PC-3 (cell line): ENCODE results near the gene TIMM44. TPM values are rescaled to one million over a fixed set of nuclear protein-coding genes. Genes with fewer than 3 reads are reported as not detected.
"Not testable (repeated sequence)": the region's sequence is repeated elsewhere in the genome, so short reads cannot be mapped to it uniquely, and the experiment has no call there.

Experiments
- ATAC-seq: fragments of 200-7000 bp; cut with Tn5 transposase; 2 replicates; pipeline ENCODE4 v1.9.1; 2020; ENCODE audit warnings: mild to moderate bottlenecking, moderate library complexity
- BruUV-seq: library from RNA; stranded (reverse); fragments of 400-500 nt; replicated peaks from 2 replicates; lab custom pipeline; 2021; lab: Mats Ljungman, UMichigan
- CTCF ChIA-PET: fragments of 300-600 bp; sonication (Branson Sonifier 250); formaldehyde crosslinking; loops from one replicate; lab custom pipeline; 2022; ENCODE audit warnings: antibody characterized with exemption; lab: Charles Lee
- POLR2A ChIA-PET: fragments of 300-600 bp; sonication (Branson Sonifier 250); formaldehyde crosslinking; loops from one replicate; lab custom pipeline; 2022; ENCODE audit warnings: antibody characterized with exemption; ENCODE audit not compliant: unreplicated experiment; lab: Charles Lee
- DNase-seq: peaks from one replicate; pipeline ENCODE4 v3.0.0-alpha.2; 2015
- H2AFZ ChIP-seq: fragments of 300-600 bp; sonication (generic); 2 replicates; pipeline ENCODE4 v1.6.0; 2016; ENCODE audit warnings: antibody characterized with exemption, low read length
- H3F3A ChIP-seq: fragments of 300-600 bp; sonication (generic); one replicate; pipeline ENCODE4 v1.6.0; 2017; ENCODE audit warnings: antibody characterized with exemption, low read length, control low read depth, mild to moderate bottlenecking; ENCODE audit not compliant: unreplicated experiment
- H3K27ac ChIP-seq: fragments of 300-600 bp; sonication (generic); 2 replicates; pipeline ENCODE4 v1.5.1; 2016; ENCODE audit warnings: mild to moderate bottlenecking, low read length
- H3K27me3 ChIP-seq: fragments of 300-600 bp; sonication (generic); 2 replicates; pipeline ENCODE4 v1.6.1; 2016; ENCODE audit warnings: low read length, mixed read lengths
- H3K36me3 ChIP-seq: fragments of 300-600 bp; sonication (generic); 2 replicates; pipeline ENCODE4 v1.6.1; 2016; ENCODE audit warnings: low read depth, mixed run types, low read length, mixed read lengths
- H3K4me1 ChIP-seq: fragments of 300-600 bp; sonication (generic); 2 replicates; pipeline ENCODE4 v1.5.1; 2016; ENCODE audit warnings: low read length; ENCODE audit not compliant: insufficient read depth
- H3K4me2 ChIP-seq: fragments of 300-600 bp; sonication (generic); 2 replicates; pipeline ENCODE4 v1.6.0; 2016; ENCODE audit warnings: low read length
- H3K4me3 ChIP-seq: fragments of 300-600 bp; sonication (generic); 2 replicates; pipeline ENCODE4 v1.5.1; 2016; ENCODE audit warnings: mild to moderate bottlenecking, low read length, mixed read lengths
- H3K79me2 ChIP-seq: fragments of 300-600 bp; sonication (generic); 2 replicates; pipeline ENCODE4 v1.6.1; 2017; ENCODE audit warnings: low read length, mixed read lengths
- H3K9ac ChIP-seq: fragments of 300-600 bp; sonication (generic); 2 replicates; pipeline ENCODE4 v1.6.0; 2016; ENCODE audit warnings: mild to moderate bottlenecking, low read length
- H3K9me2 ChIP-seq: fragments of 300-600 bp; sonication (generic); replicated peaks from 2 replicates; pipeline ENCODE4 v1.6.1; 2016; ENCODE audit warnings: mixed run types, low read length, mixed read lengths
- H3K9me3 ChIP-seq: fragments of 300-600 bp; sonication (generic); 2 replicates; pipeline ENCODE4 v1.6.1; 2016; ENCODE audit warnings: low read length, mixed read lengths
- H4K20me1 ChIP-seq: fragments of 300-600 bp; sonication (generic); 2 replicates; pipeline ENCODE4 v1.6.1; 2016; ENCODE audit warnings: low read length, mixed read lengths
- EZH2 ChIP-seq: fragments of 300-600 bp; sonication (generic); IDR thresholded peaks from one replicate; pipeline ENCODE4 v1.6.1; 2017; ENCODE audit warnings: antibody characterized with exemption, mild to moderate bottlenecking, low read length; ENCODE audit not compliant: unreplicated experiment
- EZH2phosphoT487 ChIP-seq: fragments of 300-600 bp; sonication (generic); IDR thresholded peaks from 2 replicates; pipeline ENCODE4 v1.6.1; 2018; ENCODE audit warnings: mild to moderate bottlenecking, antibody characterized with exemption, low read length, borderline replicate concordance
- intact Hi-C: fragments of 100-400 bp; cut with micrococcal nuclease; formaldehyde crosslinking; loops from 2 replicates; pipeline ENCODE4 v1.9.0; 2023
- total RNA-seq: library from RNA; depleted of rRNA; stranded (reverse); fragments of >200 nt; gene quantifications from 2 replicates; pipeline ENCODE4 v1.2.3, GENCODE V29; 2014
- TF ChIP-seq, protein P1 (sequence below): fragments of 300-600 bp; sonication (generic); conservative IDR thresholded peaks from 2 replicates; pipeline ENCODE4 v1.5.1; 2017; ENCODE audit warnings: antibody characterized with exemption, low read depth, mild to moderate bottlenecking, low read length

Gene TIMM44
- total RNA-seq, 1 experiment from 2014 or later: 191 TPM

DNA sequence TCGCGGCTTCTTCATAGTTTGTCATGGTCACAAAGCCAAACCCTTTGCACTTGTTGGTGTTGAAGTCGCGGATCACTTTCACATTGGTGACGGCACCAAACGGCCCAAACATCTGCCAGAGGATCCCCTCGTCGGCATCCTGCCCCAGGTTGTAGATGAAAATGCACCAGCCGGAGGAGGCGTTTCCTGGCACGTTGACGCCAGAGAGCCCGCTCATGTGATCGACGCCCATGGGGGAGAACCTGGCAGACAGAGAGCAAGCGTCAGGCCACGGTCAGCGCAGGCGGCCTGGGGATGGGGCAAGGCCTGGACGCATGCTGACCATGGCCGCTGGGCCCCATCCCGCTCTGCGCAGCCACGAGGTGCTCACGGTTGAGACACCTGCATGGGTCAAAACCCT is 20.1 kb upstream of the TIMM44 start:
- Histone ChIP-seq H3K27ac (no peak overlapping the region), H3K27me3 (no peaks in the 10 kb centered on the region), H3K36me3 (peaks cover 62% of the 10 kb centered on the region), H3K4me2 (no peak overlapping the region), H3K9me2 (no peaks in the 10 kb centered on the region), H3F3A (peaks cover 7% of the 10 kb centered on the region), H4K20me1 (no peaks in the 10 kb centered on the region), H3K4me3 (no peak overlapping the region), H3K9me3 (no peaks in the 10 kb centered on the region), H3K4me1 (peaks cover 8% of the 10 kb centered on the region; the same call in 1 of the 2 replicates), H2AFZ (no peak overlapping the region), H3K79me2 (no peaks in the 10 kb centered on the region), H3K9ac (no peak overlapping the region)
- no TSS peak for BruUV-seq
- no peak for DNase-seq
- no peak for TF ChIP-seq EZH2phosphoT487
- TF ChIP-seq EZH2: no peak
- TF ChIP-seq, protein P1, sequence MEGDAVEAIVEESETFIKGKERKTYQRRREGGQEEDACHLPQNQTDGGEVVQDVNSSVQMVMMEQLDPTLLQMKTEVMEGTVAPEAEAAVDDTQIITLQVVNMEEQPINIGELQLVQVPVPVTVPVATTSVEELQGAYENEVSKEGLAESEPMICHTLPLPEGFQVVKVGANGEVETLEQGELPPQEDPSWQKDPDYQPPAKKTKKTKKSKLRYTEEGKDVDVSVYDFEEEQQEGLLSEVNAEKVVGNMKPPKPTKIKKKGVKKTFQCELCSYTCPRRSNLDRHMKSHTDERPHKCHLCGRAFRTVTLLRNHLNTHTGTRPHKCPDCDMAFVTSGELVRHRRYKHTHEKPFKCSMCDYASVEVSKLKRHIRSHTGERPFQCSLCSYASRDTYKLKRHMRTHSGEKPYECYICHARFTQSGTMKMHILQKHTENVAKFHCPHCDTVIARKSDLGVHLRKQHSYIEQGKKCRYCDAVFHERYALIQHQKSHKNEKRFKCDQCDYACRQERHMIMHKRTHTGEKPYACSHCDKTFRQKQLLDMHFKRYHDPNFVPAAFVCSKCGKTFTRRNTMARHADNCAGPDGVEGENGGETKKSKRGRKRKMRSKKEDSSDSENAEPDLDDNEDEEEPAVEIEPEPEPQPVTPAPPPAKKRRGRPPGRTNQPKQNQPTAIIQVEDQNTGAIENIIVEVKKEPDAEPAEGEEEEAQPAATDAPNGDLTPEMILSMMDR: no peak
- intact Hi-C loops: no loop called here
- ATAC-seq: no peak
- ChIA-PET CTCF (no interaction called here), POLR2A (no interaction called here)

DNA sequence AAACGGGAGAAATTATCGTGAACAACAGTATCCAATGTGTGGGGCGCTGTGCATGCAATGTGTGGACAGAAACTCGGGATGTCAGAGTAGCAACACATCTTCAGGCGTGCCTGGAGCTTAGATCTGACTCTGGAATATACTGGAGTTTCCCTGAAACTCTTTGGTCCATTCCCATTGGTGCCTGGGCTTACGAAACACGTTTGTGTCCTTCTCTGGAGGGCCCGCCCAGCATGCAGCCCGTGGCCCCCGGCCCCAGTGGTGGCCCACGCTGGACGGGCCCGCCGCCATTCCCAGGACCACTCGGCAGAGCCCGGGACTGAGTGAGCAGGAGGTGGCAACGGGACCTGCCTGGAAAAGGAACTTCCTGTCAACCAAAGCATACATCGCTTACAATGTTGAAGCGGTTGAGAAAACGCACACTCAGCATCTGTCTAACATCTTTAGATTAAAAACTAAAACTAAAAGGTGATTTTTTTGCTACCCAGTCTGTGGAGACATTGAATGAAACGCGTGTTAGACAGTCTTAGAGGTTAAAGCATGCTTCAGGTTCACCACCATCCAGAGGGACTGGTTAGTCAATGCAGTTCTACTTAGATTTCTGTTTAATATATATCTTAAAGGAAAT is 19.3 kb upstream of the TIMM44 start:
- no peak overlapping the region for H3K4me3 ChIP-seq
- ChIA-PET CTCF (no interaction called here), POLR2A (no interaction called here)
- H3K4me2 ChIP-seq: no peak overlapping the region
- H3K4me1 ChIP-seq: peaks cover 8% of the 10 kb centered on the region; the same call in 1 of the 2 replicates
- no peaks in the 10 kb centered on the region for H3K9me2 ChIP-seq
- H3K27me3 ChIP-seq: no peaks in the 10 kb centered on the region
- H3K9ac ChIP-seq: no peak overlapping the region
- intact Hi-C loops: no loop called here
- H3K36me3 ChIP-seq: peaks cover 61% of the 10 kb centered on the region
- H2AFZ ChIP-seq: no peak overlapping the region
- DNase-seq (no peak), ATAC-seq (no peak)
- H3K9me3 ChIP-seq: no peaks in the 10 kb centered on the region
- no peak overlapping the region for H3K27ac ChIP-seq
- TSS peak; percentile 25 for BruUV-seq
- no peaks in the 10 kb centered on the region for H3K79me2 ChIP-seq
- no peaks in the 10 kb centered on the region for H4K20me1 ChIP-seq
- peaks cover 7% of the 10 kb centered on the region for H3F3A ChIP-seq
- TF ChIP-seq, protein P1: no peak
- no peak for TF ChIP-seq EZH2
- no peak for TF ChIP-seq EZH2phosphoT487

- H3K27me3 ChIP-seq: no peaks in the 10 kb centered on the region
- ChIA-PET POLR2A (no interaction called here), CTCF (no interaction called here)
- BruUV-seq: no TSS peak
- H3F3A ChIP-seq: peaks cover 7% of the 10 kb centered on the region
- ATAC-seq (no peak), DNase-seq (no peak)
- H3K4me3 ChIP-seq: no peak overlapping the region
- H4K20me1 ChIP-seq: no peaks in the 10 kb centered on the region
- no peaks in the 10 kb centered on the region for H3K9me2 ChIP-seq
- no peaks in the 10 kb centered on the region for H3K79me2 ChIP-seq
- intact Hi-C loops: no loop called here
- H3K27ac ChIP-seq: no peak overlapping the region
- peaks cover 8% of the 10 kb centered on the region; the same call in 1 of the 2 replicates for H3K4me1 ChIP-seq
- peaks cover 54% of the 10 kb centered on the region for H3K36me3 ChIP-seq
- no peaks in the 10 kb centered on the region for H3K9me3 ChIP-seq
- no peak overlapping the region for H3K9ac ChIP-seq
- TF ChIP-seq, protein P1: no peak
- TF ChIP-seq EZH2phosphoT487 (no peak), EZH2 (no peak)
- H2AFZ ChIP-seq: no peak overlapping the region
- no peak overlapping the region for H3K4me2 ChIP-seq
These were observed 18.6 kb upstream of the TIMM44 start for GRCh38 chr19:7961920-7962626.

- ATAC-seq, POLR2A ChIA-PET, BruUV-seq, DNase-seq, H4K20me1 ChIP-seq, H3K9me2 ChIP-seq, H3K4me3 ChIP-seq, H3K4me1 ChIP-seq, H3K27ac ChIP-seq, H3F3A ChIP-seq, H3K9ac ChIP-seq, H3K4me2 ChIP-seq, H3K9me3 ChIP-seq, H3K27me3 ChIP-seq, H2AFZ ChIP-seq, intact Hi-C loops, CTCF ChIA-PET, H3K79me2 ChIP-seq: not testable (repeated sequence)
- H3K36me3 ChIP-seq: peaks cover 44% of the 10 kb centered on the region
These were observed 17.6 kb upstream of the TIMM44 start for GRCh38 chr19:7961082-7961481.
